Measurements from ENCODE around the gene TBL3. TPM values are rescaled to one million over a fixed set of nuclear protein-coding genes. Genes with fewer than 3 reads are reported as not detected.
"Not testable (repeated sequence)": the region's sequence is repeated elsewhere in the genome, so short reads cannot be mapped to it uniquely, and the experiment has no call there.

The TBL3 gene
- total RNA-seq, 1 donor from 2014 or later: 31.7 TPM

DNA sequence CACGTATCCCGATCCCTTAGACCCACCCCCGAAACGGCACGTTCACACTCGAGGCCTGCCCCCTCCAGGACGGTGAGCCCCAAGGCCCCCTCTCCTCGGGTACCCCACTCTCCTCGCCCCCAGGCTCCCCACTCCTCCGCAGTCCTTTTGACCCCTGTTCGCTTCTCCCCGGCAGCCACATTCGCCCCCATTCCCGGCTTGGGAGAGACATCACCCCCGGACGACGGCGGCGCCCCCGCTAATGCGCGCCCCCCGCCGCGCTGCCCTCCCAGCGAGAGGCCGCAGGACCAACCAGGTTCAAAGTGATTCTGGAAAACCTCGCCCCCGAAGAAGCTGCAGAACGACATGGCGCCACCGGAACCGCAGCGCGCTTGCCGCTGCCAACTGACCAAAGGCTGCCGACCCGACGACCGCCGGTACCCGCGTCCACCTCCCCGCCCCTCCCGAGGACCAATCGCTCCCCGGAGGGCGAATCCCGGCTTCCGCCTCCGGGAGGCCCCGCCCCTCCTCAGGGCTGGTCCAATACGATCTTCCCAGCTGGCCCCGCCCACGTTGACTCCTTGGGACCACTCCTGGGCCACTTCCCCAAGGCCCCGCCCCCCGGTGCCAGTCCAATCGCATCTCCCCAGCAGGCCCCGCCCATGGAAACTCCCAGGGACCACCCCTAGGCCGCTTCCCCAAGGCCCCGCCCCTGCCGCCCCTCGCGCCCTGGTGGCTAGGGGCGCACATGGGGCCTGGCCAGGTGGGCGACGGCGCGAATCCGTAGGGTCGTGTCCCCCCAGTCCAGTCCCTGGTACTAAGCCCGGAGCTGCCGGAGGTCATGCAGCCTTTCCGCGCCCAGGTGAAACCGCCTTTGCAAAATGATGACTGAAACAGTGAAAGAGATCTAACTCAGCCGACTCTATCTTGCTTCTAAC, 28.8 kb upstream of the TBL3 start, which contains the start of gene MSRB1:
MSRB1 (minus strand) TSS at position 390 of the 917 bp plus-strand sequence; CDS start at position 347, 43 bp downstream.
- DNase-seq (ENCODE audit: low read depth in 2 of 2): peak; percentile 93 to 99

GRCh38 chr16:1944612-1945199, 27.1 kb upstream of the TBL3 start:
- no peak for DNase-seq (ENCODE audit: low read depth in 2 of 2)

- DNase-seq (ENCODE audit: low read depth in 2 of 2): no peak
Observed at GRCh38 chr16:1945559-1946391, 26.1 kb upstream of the TBL3 start.

GRCh38 chr16:1946495-1947368, 25.1 kb upstream of the TBL3 start:
- no peak for DNase-seq (ENCODE audit: low read depth in 2 of 2)

GRCh38 chr16:1947369-1947670, 24.5 kb upstream of the TBL3 start:
- DNase-seq (ENCODE audit: low read depth in 2 of 2): no peak

GRCh38 chr16:1949507-1949906, 22.3 kb upstream of the TBL3 start:
- DNase-seq (ENCODE audit: low read depth in 2 of 2): no peak

GRCh38 chr16:1950047-1950446, 21.8 kb upstream of the TBL3 start:
- DNase-seq (ENCODE audit: low read depth in 2 of 2): no peak

GRCh38 chr16:1950559-1950958, 21.3 kb upstream of the TBL3 start:
- no peak for DNase-seq (ENCODE audit: low read depth in 2 of 2)

DNA sequence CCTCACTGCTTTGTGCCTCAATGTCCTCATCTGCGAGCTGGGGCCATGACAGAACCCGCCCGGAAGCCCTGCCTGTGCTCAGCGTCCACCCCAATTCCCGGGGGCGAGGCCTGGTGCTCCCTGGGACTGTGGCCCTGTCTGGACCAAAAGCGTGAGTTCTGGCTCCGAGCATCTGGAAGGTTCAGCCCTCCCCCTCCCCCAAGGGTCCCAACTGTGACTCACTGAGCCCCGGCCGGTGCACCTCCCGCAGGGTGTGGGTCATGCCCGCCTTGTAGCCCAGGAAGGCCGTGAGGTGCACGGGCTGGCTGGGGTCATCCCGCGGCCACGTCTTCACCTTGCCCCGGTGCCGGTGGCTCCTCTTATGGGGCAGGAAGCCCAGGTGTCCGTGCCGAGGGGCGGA, 18.1 kb upstream of the TBL3 start:
- no peak for DNase-seq (ENCODE audit: low read depth in 2 of 2)

- not testable (repeated sequence) for DNase-seq (ENCODE audit: low read depth in 2 of 2)
Observed at GRCh38 chr16:1957434-1958142, 14.3 kb upstream of the TBL3 start.

DNA sequence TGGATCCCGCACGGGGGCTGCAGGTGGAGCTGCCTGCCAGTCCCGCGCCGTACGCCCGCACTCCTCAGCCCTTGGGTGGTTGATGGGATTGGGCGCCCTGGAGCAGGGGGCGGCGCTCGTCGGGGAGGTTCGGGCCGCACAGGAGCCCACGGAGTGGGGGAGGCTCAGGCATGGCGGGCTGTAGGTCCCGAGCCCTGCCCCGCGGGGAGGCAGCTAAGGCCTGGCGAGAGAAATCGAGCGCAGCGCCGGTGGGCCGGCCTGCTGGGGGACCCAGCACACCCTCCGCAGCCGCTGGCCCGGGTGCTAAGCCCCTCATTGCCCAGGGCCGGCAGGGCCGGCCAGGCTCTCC, 13.7 kb upstream of the TBL3 start:
- not testable (repeated sequence) for DNase-seq (ENCODE audit: low read depth in 2 of 2)

DNA sequence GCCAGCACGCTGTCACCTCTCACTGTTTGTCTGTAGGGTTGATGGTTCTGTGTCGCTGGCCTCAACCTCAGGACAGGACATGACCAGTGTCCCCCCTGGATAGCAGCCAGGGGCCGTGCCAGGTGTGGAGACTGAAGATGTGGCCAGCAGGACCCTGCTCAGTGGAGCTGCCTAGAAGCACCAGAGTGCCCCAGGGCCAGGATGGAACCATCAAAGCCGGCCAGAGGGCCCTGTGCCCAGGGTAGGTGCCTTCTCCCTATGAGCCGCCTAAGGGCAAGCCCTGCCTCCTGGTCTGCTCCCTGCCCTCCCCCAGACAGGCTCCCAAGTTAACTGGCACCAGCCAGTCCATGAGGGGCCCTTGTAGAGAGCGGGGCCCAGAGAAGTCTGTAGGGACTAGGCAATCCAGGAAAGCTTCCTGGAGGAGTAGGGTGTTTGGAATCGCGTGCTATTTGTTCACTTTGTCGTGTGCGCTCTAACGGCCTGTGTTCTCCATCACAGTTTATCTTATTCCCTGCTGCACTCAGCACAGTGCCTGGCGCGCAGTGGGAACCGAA, 13.1 kb upstream of the TBL3 start:
- no peak for DNase-seq (ENCODE audit: low read depth in 2 of 2)

DNA sequence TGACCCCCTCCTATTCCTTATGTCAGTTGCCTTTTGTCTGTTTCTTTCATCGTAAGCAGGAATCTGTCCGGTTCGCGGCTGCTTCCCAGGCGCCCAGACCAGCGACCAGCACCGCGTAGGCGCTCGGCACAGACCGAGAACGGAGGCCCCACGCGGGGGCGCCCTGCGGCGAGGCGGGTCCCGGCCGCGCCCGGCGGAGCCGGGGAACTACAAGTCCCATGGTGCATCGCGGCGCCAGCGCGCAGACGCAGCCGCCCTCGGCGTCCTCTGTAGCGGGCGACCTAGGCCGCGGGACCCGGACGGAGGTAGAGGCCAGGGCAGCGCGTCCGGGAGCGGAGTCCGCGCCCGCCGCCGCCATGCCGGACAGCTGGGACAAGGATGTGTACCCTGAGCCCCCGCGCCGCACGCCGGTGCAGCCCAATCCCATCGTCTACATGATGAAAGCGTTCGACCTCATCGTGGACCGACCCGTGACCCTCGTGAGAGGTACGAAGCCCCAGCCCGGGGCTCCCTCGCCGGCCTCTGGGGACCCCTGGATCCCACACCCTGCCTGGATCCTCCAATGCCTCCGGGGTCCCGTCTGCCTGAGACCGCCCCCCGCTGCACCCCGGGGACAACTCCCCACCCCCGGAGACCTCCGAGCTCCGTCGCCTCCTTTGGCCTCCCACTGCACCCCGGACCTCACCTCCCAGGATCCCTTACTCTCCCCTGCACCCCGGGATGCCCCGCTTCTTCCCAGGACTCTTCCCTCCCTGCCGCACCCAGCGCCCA, 12.4 kb upstream of the TBL3 start, which contains the start of gene NDUFB10:
NDUFB10 (plus strand) TSS at position 270 of the 771 bp plus-strand sequence; CDS start at position 357, 87 bp downstream.
- peak; percentile 83 to 93 for DNase-seq (ENCODE audit: low read depth in 2 of 2)

- peak in 1 of 2 donors; percentile 21 for DNase-seq (ENCODE audit: low read depth in 2 of 2)
Observed at GRCh38 chr16:1960665-1961630, 10.9 kb upstream of the TBL3 start.

DNA sequence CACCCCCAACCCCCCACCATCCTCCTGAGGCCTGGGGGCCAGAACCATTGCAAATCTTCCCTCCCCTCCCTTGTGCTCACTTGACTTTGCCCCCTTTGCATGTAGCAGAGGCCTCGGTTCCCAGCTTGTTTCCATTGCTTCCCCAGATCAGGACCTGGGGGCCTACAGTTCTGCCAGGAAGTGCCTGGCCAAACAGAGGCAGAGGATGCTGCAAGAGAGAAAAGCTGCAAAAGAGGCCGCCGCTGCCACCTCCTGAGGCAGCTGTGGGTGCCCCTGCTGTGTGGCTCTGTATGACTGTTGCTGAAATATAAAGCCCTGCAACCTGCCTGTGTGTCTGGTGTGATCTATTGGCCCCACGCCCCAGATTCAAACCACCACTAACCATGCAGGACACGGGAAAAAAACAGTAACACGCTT, 10.2 kb upstream of the TBL3 start:
- DNase-seq (ENCODE audit: low read depth in 2 of 2): no peak

DNA sequence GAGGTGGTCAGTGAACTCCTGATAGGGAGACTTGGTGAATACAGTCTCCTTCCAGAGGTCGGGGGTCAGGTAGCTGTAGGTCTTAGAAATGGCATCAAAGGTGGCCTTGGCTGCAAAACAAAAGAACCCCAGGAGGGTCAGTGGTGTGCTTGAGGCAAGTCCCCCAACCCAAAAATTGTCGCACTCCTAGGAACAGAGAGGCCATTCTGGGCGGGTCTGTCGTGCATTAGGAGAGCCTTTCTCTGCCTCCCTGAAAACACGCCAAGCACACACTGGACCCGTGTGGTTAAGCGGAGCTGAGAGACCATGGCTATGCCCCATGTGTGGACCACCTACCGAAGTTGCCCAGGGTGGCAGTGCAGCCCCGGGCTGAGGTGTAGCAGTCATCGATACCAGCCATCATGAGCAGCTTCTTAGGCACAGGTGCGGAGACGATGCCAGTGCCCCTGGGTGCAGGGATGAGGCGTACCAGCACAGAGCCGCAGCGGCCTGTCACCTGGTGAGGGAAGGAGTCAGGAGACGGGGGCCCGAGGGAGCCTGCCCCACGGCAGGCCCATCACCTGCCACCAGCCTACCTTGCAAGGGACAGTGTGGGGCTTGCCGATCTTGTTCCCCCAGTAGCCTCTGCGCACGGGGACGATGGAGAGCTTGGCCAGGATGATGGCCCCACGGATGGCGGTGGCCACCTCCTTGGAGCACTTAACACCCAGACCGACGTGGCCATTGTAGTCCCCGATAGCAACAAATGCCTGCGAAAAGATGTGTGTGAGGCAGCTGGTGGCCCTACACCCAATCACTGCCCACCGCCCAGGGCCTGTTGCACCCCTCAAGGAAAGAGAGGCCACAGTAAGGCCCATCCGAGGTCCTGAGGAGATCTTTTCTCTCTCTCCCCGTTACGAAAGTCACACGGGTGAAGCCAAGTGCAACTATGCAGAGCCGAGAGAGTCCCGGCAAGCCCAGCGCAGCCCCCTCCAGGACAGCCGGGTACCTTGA, 9.4 kb upstream of the TBL3 start:
- DNase-seq (ENCODE audit: low read depth in 2 of 2): not testable (repeated sequence)
